Raji (cell line): ENCODE measurements around the gene DUS2.

ENCODE experiments used
- POLR2A ChIP-seq: IDR thresholded peaks from 2 replicates; pipeline ENCODE4 v1.6.1; 2011; ENCODE audit warnings: low read depth, low read length, control low read depth; ENCODE audit not compliant: insufficient read depth

Gene DUS2

DNA sequence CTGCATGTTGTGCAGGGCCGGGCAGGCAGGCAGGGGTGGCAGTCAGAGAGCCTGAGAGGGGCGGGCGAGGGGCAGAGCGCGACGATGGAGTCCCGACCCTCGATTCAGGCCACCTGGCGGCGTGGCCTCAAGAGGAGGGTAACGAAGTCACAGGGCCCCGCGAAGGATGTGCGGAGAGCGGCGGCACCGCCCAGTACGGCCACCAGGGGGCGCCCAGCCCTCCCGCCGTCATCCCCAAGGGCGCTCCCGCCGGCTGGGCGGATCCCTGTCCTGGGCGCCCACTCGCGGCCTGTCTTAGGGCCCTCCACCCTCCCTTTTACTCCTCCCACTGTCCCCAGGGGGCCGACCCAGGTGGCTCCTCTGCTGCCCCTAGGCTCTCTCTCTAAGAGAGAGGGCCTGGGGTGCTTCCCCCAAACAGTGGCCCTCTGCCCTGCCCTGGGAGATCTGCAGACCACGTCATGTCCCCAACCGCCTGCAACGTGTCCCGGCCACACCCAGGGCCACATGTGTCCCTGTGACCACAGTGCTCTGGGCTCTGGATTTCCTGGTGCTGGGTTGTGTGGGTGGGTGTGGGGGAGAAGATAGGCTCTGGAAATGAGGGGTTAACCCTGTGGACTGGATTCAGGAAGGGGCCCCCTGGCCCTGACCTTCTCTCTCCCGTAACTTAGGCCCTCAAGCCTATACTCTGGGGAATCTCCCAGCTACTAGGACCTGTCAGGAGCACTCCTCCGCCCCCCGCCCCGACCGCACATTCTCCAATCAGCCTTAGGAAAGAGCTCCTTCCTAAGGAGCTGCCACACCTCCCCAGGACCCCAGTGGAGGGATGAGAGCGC, 29.7 kb upstream of the DUS2 start:
- peak; percentile 39 for TF ChIP-seq POLR2A

GRCh38 chr16:67995423-67995822, 27.7 kb upstream of the DUS2 start:
- no peak for TF ChIP-seq POLR2A

DNA sequence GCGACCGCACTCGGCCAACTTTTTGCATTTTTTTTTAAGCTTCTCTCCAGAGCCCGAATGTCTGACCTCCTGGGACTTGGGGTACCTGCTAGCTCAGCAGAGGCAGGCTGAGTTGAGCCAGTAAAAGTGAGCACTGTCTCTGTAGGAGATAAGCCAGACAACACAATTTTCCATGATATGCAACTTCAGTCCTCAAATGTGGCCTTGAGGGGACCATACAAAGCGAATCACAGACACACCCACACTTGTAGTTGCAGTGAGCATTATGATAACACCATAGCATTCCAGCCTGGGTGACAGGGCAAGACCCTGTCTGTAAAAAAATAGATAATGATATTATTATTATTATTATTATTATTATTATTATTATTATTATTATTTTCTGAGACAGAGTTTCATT, 26.4 kb upstream of the DUS2 start:
- TF ChIP-seq POLR2A = no peak

- TF ChIP-seq POLR2A = peak; percentile 56
Measured at GRCh38 chr16:67998779-67999688, 24.1 kb upstream of the DUS2 start, which contains the start of gene DPEP2. DPEP2 (minus strand) TSS chr16:67999484; CDS start chr16:67993212, 6,272 bp downstream.

GRCh38 chr16:67999985-68000384, 23.1 kb upstream of the DUS2 start:
- TF ChIP-seq POLR2A = peak; percentile 71

GRCh38 chr16:68000450-68000849, 22.6 kb upstream of the DUS2 start:
- no peak for TF ChIP-seq POLR2A

DNA sequence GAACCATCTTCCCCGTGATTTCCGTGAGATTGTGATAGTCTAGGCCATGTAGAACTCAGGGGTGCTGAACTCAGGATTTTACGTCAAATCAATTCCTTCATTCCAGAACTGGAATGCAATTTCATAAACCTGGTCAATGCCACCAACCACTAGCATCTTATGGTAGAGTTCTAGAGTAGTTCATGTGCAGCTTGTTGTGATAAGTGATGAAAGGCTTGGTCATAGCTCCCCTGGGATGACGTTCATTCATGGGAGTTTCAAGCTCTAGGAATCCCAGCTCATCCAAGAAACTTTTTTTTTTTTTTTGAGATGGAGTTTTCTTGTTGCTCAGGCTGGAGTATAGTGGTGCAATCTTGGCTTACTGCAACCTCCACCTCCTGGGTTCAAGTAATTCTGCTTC, 20.1 kb upstream of the DUS2 start:
- no peak for TF ChIP-seq POLR2A

GRCh38 chr16:68005211-68005610, 17.9 kb upstream of the DUS2 start:
- TF ChIP-seq POLR2A = no peak

- peak; percentile 52; the same call in 1 of the 2 replicates for TF ChIP-seq POLR2A
Measured at GRCh38 chr16:68005786-68006286, 17.2 kb upstream of the DUS2 start.

DNA sequence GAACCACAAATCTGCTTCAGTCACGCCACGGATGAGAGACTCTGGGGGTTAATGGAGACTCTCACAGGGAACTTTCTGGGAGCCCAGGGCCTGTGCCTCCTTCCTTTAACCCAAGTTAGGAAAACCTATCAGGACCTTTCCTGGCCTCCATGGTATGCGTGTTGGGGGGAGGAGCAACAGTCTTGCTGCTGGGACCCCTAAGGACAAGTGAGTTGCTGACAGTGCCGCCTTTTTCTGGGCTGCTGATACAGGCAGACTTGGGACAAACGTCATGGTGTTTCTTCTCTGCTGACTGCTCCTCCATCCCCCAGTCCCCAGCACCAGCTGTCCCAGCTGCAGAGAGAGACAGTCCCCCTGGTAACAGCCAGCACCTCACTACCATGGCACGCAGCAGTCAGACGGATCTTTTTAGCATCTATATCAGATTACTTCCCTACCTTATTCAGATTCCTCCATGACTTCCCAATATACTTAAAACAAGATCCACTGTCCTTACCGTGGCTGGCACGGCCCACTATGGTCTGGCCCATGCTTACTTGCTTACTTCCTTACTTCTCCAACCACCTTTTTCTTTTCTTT, 13.8 kb upstream of the DUS2 start:
- no peak for TF ChIP-seq POLR2A

- TF ChIP-seq POLR2A = no peak
Measured at GRCh38 chr16:68013440-68013839, 9.6 kb upstream of the DUS2 start.

GRCh38 chr16:68015681-68016080, 7.4 kb upstream of the DUS2 start, which contains the start of gene DPEP2NB:
DPEP2NB (minus strand) TSS chr16:68015911; CDS start chr16:68015770, 141 bp downstream.
- TF ChIP-seq POLR2A = no peak

DNA sequence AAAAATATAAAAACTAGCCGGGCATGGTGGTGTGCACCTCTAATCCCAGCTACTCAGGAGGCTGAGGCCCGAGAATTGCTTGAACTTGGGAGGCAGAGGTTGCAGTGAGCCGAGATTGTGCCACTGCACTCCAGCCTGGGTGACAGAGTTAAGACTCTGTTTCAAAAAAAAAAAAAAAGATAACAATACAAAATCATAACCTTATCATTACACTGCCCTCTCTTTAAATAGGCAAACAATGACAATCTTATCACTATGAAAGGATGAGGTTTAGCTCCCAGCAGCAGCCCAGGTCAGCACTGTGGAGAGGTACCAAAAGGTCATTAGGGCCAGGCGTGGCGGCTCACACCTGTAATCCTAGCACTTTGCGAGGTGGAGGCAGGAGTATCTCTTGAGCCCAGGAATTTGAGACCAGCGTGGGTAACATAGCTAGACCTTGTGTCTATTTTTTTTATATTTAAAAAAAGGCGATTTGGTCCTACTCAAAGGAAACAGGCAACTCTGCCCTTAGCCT, 3.9 kb upstream of the DUS2 start:
- TF ChIP-seq POLR2A = no peak

- TF ChIP-seq POLR2A = no peak
Measured at GRCh38 chr16:68021490-68021889, 1.6 kb upstream of the DUS2 start.

GRCh38 chr16:68022278-68022727, 781 bp upstream of the DUS2 start:
- TF ChIP-seq POLR2A = no peak
